Neural progenitor cell (in vitro differentiated cells): Measurements from ENCODE around the gene CYP27B1. TPM values are rescaled to one million over a fixed set of nuclear protein-coding genes. Genes with fewer than 3 reads are reported as not detected.

ENCODE experiments used
- DNase-seq: peaks from one replicate; pipeline ENCODE4 v3.0.0-alpha.2; 2016; ENCODE audit warnings: low spot score
- H2AFZ ChIP-seq: fragments of 200-600 bp; sonication (generic); replicated peaks from 2 replicates; pipeline ENCODE4 v1.6.1; 2016; ENCODE audit warnings: antibody characterized with exemption
- H3F3A ChIP-seq: fragments of 200-600 bp; sonication (generic); 2 replicates; pipeline ENCODE4 v1.6.1; 2016; ENCODE audit warnings: antibody characterized with exemption, low read depth
- H3K27ac ChIP-seq: fragments of 200-600 bp; sonication (generic); 2 replicates; pipeline ENCODE4 v1.5.1; 2016; ENCODE audit warnings: mild to moderate bottlenecking
- H3K27me3 ChIP-seq: fragments of 200-600 bp; sonication (generic); 2 replicates; pipeline ENCODE4 v1.6.1; 2016; ENCODE audit warnings: mild to moderate bottlenecking, moderate library complexity
- H3K36me3 ChIP-seq: fragments of 200-600 bp; sonication (generic); 2 replicates; pipeline ENCODE4 v1.5.1; 2016
- H3K4me1 ChIP-seq: fragments of 200-600 bp; sonication (generic); 2 replicates; pipeline ENCODE4 v1.6.1; 2016; ENCODE audit warnings: mixed run types
- H3K4me2 ChIP-seq: fragments of 200-600 bp; sonication (generic); 2 replicates; pipeline ENCODE4 v1.6.1; 2016
- H3K4me3 ChIP-seq: fragments of 200-600 bp; sonication (generic); 2 replicates; pipeline ENCODE4 v1.5.1; 2016
- H3K79me2 ChIP-seq: fragments of 200-600 bp; sonication (generic); 2 replicates; pipeline ENCODE4 v1.6.1; 2016; ENCODE audit warnings: low read depth
- H3K9ac ChIP-seq: fragments of 200-600 bp; sonication (generic); 2 replicates; pipeline ENCODE4 v1.6.1; 2016
- H3K9me3 ChIP-seq: fragments of 200-600 bp; sonication (generic); 2 replicates; pipeline ENCODE4 v1.5.1; 2016; ENCODE audit warnings: low read depth
- H4K20me1 ChIP-seq: fragments of 200-600 bp; sonication (generic); 2 replicates; pipeline ENCODE4 v1.6.1; 2016; ENCODE audit warnings: low read depth
- H3K27ac Mint-ChIP-seq: 3 replicates; pipeline ENCODE4 v1.8.0; 2021; ENCODE audit warnings: mixed read lengths
- H3K27me3 Mint-ChIP-seq: 2 replicates; pipeline ENCODE4 v1.8.0; 2022; ENCODE audit warnings: low read depth, mild to moderate bottlenecking, inconsistent platforms, moderate library complexity, mixed read lengths; ENCODE audit not compliant: insufficient read depth
- H3K36me3 Mint-ChIP-seq: 3 replicates; pipeline ENCODE4 v1.8.0; 2021; ENCODE audit warnings: mixed read lengths
- H3K4me1 Mint-ChIP-seq: 3 replicates; pipeline ENCODE4 v1.8.0; 2021; ENCODE audit warnings: mixed read lengths
- H3K4me3 Mint-ChIP-seq: 3 replicates; pipeline ENCODE4 v1.8.0; 2021; ENCODE audit warnings: mild to moderate bottlenecking, moderate library complexity, mixed read lengths
- H3K9me3 Mint-ChIP-seq: 3 replicates; pipeline ENCODE4 v1.8.0; 2020; ENCODE audit warnings: mixed read lengths
- EZH2 ChIP-seq: fragments of 200-600 bp; sonication (generic); IDR thresholded peaks from 2 replicates; pipeline ENCODE4 v1.6.1; 2017; ENCODE audit warnings: antibody characterized with exemption, mild to moderate bottlenecking, moderate library complexity
- EZH2phosphoT487 ChIP-seq: fragments of 200-600 bp; sonication (generic); IDR thresholded peaks from 2 replicates; pipeline ENCODE4 v1.6.1; 2017; ENCODE audit warnings: antibody characterized with exemption
- total RNA-seq: library from RNA; depleted of rRNA; stranded (reverse); fragments of >200 nt; gene quantifications from 2 replicates; pipeline ENCODE4 v1.2.3, GENCODE V29; 2015; ENCODE audit warnings: low replicate concordance
- TF ChIP-seq, protein P1 (sequence below): fragments of 200-600 bp; sonication (generic); IDR thresholded peaks from 2 replicates; pipeline ENCODE4 v1.5.1; 2017; ENCODE audit warnings: antibody characterized with exemption, mild to moderate bottlenecking

Gene CYP27B1
- total RNA-seq, 1 donor from 2014 or later, result 0.17 TPM

DNA sequence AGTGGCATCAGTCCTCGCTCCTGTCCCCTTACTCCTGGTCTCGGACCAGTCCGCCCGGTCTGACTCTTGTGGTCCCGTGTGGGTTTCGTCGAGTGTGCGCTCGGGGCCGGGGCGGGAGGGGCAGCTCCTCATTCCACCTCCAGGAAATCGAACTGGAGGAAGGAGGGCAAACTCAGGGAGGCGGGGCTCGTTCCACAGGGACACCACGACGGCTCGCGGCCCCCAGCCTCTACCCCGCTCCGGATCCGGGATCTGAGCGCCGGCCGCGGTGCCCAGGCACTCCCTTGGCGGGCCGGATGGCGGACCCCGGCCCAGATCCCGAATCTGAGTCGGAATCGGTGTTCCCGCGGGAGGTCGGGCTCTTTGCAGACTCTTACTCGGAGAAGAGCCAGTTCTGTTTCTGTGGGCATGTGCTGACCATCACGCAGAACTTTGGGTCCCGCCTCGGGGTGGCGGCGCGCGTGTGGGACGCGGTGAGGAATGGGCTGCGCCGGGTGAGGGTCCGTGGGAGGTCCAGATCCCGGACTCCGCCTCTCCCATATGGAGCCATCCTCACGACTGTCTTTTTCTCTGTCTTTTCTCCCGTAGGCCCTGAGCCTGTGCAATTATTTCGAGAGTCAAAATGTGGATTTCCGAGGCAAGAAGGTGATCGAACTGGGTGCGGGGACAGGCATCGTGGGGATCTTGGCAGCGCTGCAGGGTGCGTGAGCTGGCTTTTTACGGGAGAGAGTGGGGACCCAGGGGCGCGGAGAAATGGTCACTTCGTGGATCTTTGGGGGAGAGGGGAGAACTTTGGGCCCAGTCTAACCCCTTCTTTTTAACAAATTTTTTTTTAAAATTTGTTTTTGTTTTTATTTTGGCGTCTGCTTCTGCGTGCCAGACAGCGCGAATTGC lies 5.8 kb upstream of the CYP27B1 start, which contains the start of gene EEF1AKMT3:
Gene EEF1AKMT3 (plus strand): TSS at position 186 of the 894 bp plus-strand sequence. CDS start 111 bp downstream, at position 297.
- H3K9me3 Mint-ChIP-seq, result peaks cover 2% of the 10 kb centered on the region
- peaks cover 2% of the 10 kb centered on the region for H3K27me3 Mint-ChIP-seq
- Histone ChIP-seq H3F3A (peaks cover 16% of the 10 kb centered on the region), H3K79me2 (peaks cover 8% of the 10 kb centered on the region), H3K4me2 (peak within 1 kb of the TSS; percentile 95), H3K9ac (peak within 1 kb of the TSS; percentile 77), H2AFZ (peak within 1 kb of the TSS; percentile 90), H3K9me3 (no peaks in the 10 kb centered on the region), H3K27me3 (peaks cover 14% of the 10 kb centered on the region), H3K4me1 (peaks cover 1% of the 10 kb centered on the region), H4K20me1 (no peaks in the 10 kb centered on the region), H3K4me3 (peak within 1 kb of the TSS; percentile 72), H3K27ac (peak within 1 kb of the TSS; percentile 92), H3K36me3 (no peaks in the 10 kb centered on the region)
- H3K27ac Mint-ChIP-seq, result peak within 1 kb of the TSS; percentile 94
- DNase-seq, result peak; percentile 71
- TF ChIP-seq, protein P1, sequence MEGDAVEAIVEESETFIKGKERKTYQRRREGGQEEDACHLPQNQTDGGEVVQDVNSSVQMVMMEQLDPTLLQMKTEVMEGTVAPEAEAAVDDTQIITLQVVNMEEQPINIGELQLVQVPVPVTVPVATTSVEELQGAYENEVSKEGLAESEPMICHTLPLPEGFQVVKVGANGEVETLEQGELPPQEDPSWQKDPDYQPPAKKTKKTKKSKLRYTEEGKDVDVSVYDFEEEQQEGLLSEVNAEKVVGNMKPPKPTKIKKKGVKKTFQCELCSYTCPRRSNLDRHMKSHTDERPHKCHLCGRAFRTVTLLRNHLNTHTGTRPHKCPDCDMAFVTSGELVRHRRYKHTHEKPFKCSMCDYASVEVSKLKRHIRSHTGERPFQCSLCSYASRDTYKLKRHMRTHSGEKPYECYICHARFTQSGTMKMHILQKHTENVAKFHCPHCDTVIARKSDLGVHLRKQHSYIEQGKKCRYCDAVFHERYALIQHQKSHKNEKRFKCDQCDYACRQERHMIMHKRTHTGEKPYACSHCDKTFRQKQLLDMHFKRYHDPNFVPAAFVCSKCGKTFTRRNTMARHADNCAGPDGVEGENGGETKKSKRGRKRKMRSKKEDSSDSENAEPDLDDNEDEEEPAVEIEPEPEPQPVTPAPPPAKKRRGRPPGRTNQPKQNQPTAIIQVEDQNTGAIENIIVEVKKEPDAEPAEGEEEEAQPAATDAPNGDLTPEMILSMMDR, result no peak
- peak; percentile 30 for TF ChIP-seq EZH2phosphoT487
- H3K4me3 Mint-ChIP-seq, result peak within 1 kb of the TSS; percentile 95
- H3K4me1 Mint-ChIP-seq, result peaks cover 17% of the 10 kb centered on the region
- peaks cover 12% of the 10 kb centered on the region for H3K36me3 Mint-ChIP-seq

DNA sequence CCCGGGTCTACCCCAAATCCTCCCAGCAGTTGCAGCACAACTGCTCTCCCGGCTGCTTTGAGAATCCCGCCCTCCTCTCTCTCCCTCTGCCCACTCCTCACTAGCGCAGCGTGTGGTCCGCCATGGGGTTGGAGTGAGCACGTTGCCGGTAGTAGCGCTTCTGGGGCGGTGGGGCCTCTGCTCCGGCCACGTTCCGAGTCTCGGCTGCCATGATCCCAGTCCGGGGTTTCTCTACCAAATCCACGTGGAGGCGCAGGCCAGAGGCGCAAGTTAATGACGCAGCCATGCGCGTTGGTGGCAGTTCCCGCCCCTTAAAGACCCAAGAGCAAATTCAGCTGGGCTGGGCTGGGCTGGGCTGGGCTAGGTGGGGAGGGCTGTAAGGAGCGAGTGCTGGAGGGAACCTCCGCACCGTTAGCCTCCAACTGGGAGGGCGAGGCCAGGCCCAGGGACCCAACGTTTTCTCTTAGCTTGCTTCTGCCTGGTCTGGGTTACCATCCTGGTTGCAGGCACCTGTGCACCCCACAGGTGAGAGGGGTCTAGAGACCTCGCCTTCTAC lies 5.1 kb upstream of the CYP27B1 start, which contains the start of gene METTL1:
Gene METTL1 (minus strand): TSS at position 233 of the 556 bp plus-strand sequence. CDS start 22 bp downstream, at position 211.
- Mint-ChIP-seq H3K4me1 (peaks cover 20% of the 10 kb centered on the region), H3K27me3 (peaks cover 5% of the 10 kb centered on the region), H3K4me3 (peak within 1 kb of the TSS; percentile 95), H3K27ac (peak within 1 kb of the TSS; percentile 94), H3K36me3 (peaks cover 12% of the 10 kb centered on the region), H3K9me3 (peaks cover 2% of the 10 kb centered on the region)
- peaks cover 8% of the 10 kb centered on the region for H3K4me1 ChIP-seq
- peak within 1 kb of the TSS; percentile 90 for H2AFZ ChIP-seq
- H3F3A ChIP-seq, result peaks cover 24% of the 10 kb centered on the region
- peak within 1 kb of the TSS; percentile 77 for H3K9ac ChIP-seq
- H3K9me3 ChIP-seq, result no peaks in the 10 kb centered on the region
- H3K27me3 ChIP-seq, result peaks cover 21% of the 10 kb centered on the region
- peak within 1 kb of the TSS; percentile 92 for H3K27ac ChIP-seq
- no peaks in the 10 kb centered on the region for H3K36me3 ChIP-seq
- peak within 1 kb of the TSS; percentile 95 for H3K4me2 ChIP-seq
- H4K20me1 ChIP-seq, result peaks cover 6% of the 10 kb centered on the region
- H3K79me2 ChIP-seq, result peaks cover 8% of the 10 kb centered on the region
- DNase-seq, result peak; percentile 97
- no peak for TF ChIP-seq EZH2phosphoT487
- peak within 1 kb of the TSS; percentile 72 for H3K4me3 ChIP-seq

DNA sequence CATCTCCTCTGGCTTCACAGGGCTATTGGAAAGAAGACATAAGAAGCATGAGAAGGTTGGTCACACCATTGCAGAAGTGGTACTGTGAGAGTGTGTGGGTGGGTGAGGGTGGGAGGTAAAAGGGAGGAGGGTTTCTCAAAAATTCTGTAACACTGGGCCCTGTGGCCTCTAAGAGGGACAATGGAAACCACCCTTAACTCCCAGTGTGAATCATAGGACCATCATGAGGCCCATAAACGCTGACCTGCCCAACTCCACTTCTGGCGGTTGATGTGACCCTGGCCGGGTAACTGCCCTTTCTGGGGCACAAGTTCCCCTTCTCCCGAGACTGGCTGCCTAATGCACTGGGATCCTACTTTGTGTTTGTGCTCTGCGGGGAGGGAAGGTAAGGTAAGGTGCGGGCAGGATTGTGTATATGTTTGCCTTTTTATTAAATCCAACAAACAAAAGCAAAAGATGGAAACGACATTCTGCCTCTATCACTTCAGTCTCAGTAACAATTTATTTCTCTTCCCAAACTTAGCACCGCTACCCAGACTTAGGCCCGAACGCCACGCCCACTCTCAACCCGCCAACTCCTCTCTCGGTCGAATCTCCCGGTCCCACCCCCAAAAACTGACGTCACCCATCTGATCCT lies 4.5 kb upstream of the CYP27B1 start:
- peaks cover 29% of the 10 kb centered on the region for H3F3A ChIP-seq
- peaks cover 12% of the 10 kb centered on the region for H3K4me1 ChIP-seq
- peak overlapping the region; percentile 95 for H3K4me3 Mint-ChIP-seq
- H3K9me3 Mint-ChIP-seq, result peaks cover 2% of the 10 kb centered on the region
- H3K36me3 Mint-ChIP-seq, result peaks cover 14% of the 10 kb centered on the region
- peak overlapping the region; percentile 72 for H3K4me3 ChIP-seq
- no peaks in the 10 kb centered on the region for H3K36me3 ChIP-seq
- H3K27me3 Mint-ChIP-seq, result peaks cover 11% of the 10 kb centered on the region
- peaks cover 8% of the 10 kb centered on the region for H3K79me2 ChIP-seq
- H2AFZ ChIP-seq, result peak overlapping the region; percentile 90
- H3K9ac ChIP-seq, result peak overlapping the region; percentile 77
- TF ChIP-seq EZH2, result no peak
- no peak for TF ChIP-seq EZH2phosphoT487
- TF ChIP-seq, protein P1, result no peak
- DNase-seq, result peak; percentile 96
- peaks cover 27% of the 10 kb centered on the region for H3K27me3 ChIP-seq
- peak overlapping the region; percentile 94 for H3K27ac Mint-ChIP-seq
- peak overlapping the region; percentile 95 for H3K4me2 ChIP-seq
- peaks cover 26% of the 10 kb centered on the region for H3K4me1 Mint-ChIP-seq
- H4K20me1 ChIP-seq, result peaks cover 12% of the 10 kb centered on the region
- peak overlapping the region; percentile 92 for H3K27ac ChIP-seq
- H3K9me3 ChIP-seq, result no peaks in the 10 kb centered on the region
